GM10266 (cell line): Measurements from ENCODE around the gene PITPNM3.
"Not testable (repeated sequence)": the region's sequence is repeated elsewhere in the genome, so short reads cannot be mapped to it uniquely, and the experiment has no call there.

Source experiments
- DNase-seq: peaks from one replicate; pipeline ENCODE4 v3.0.0; 2012; ENCODE audit errors: extremely low spot score
- CTCF ChIP-seq: IDR thresholded peaks from 2 replicates; pipeline ENCODE4 v1.5.1; 2012; ENCODE audit warnings: mild to moderate bottlenecking, low read depth; ENCODE audit not compliant: control insufficient read depth, insufficient read depth; ENCODE audit errors: missing control alignments

PITPNM3 gene

GRCh38 chr17:6596511-6596910 lies 40.2 kb upstream of the PITPNM3 start:
- DNase-seq = no peak
- TF ChIP-seq CTCF = no peak

- no peak for TF ChIP-seq CTCF
- DNase-seq = no peak
These were observed 39.7 kb upstream of the PITPNM3 start for GRCh38 chr17:6596081-6596480.

- DNase-seq = not testable (repeated sequence)
These were observed 37.0 kb upstream of the PITPNM3 start for GRCh38 chr17:6593371-6593770.

- DNase-seq = no peak
- TF ChIP-seq CTCF = no peak
These were observed 35.8 kb upstream of the PITPNM3 start for GRCh38 chr17:6592173-6592572.

GRCh38 chr17:6591599-6592158 lies 35.3 kb upstream of the PITPNM3 start:
- DNase-seq = no peak
- no peak for TF ChIP-seq CTCF

GRCh38 chr17:6589266-6589946 lies 33.1 kb upstream of the PITPNM3 start:
- TF ChIP-seq CTCF = no peak
- DNase-seq = no peak

GRCh38 chr17:6588165-6588564 lies 31.8 kb upstream of the PITPNM3 start:
- no peak for DNase-seq
- TF ChIP-seq CTCF = no peak

- DNase-seq = no peak
- no peak for TF ChIP-seq CTCF
These were observed 31.0 kb upstream of the PITPNM3 start for GRCh38 chr17:6587310-6587709.
